IMR-90 (cell line): ENCODE results near the gene RETREG1. TPM values are rescaled to one million over a fixed set of nuclear protein-coding genes. Genes with fewer than 3 reads are reported as not detected.

Experiments used
- ATAC-seq: fragments of 200-7000 bp; cut with Tn5 transposase; 2 replicates; pipeline ENCODE4 v1.9.1; 2020; ENCODE audit warnings: low read depth, mild to moderate bottlenecking, moderate library complexity
- BruUV-seq: library from RNA; stranded (reverse); fragments of 400-500 nt; replicated peaks from 2 replicates; lab custom pipeline; 2021; lab: Mats Ljungman, UMichigan
- CTCF ChIA-PET: fragments of 300-600 bp; formaldehyde crosslinking; extraction: SDS; loops from one replicate; lab custom pipeline; 2021; ENCODE audit warnings: antibody characterized with exemption; lab: Yijun Ruan, JAX
- POLR2A ChIA-PET: fragments of 300-600 bp; sonication (Branson Sonifier 250); formaldehyde crosslinking; loops from one replicate; lab custom pipeline; 2022; ENCODE audit warnings: antibody characterized with exemption; ENCODE audit not compliant: unreplicated experiment; lab: Charles Lee
- DNase-seq: peaks from one replicate; pipeline ENCODE4 v3.0.0; 2013
- H2AFZ ChIP-seq: replicated peaks from 2 replicates; pipeline ENCODE3; 2013; ENCODE audit warnings: low read length, mild to moderate bottlenecking; ENCODE audit not compliant: poor library complexity
- H2AK5ac ChIP-seq: 2 replicates; pipeline ENCODE4 v1.6.1; 2013; ENCODE audit warnings: low read depth, low read length, inconsistent platforms
- H2AK9ac ChIP-seq: replicated peaks from 2 replicates; pipeline ENCODE3; 2013; ENCODE audit warnings: mild to moderate bottlenecking, low read depth, low read length, moderate library complexity; ENCODE audit not compliant: poor library complexity
- H2BK120ac ChIP-seq: 2 replicates; pipeline ENCODE4 v1.6.1; 2013; ENCODE audit warnings: low read depth, low read length, inconsistent platforms
- H2BK15ac ChIP-seq: 3 replicates; pipeline ENCODE4 v1.6.1; 2013; ENCODE audit warnings: low read depth, low read length, inconsistent platforms
- H2BK20ac ChIP-seq: 2 replicates; pipeline ENCODE4 v1.6.1; 2013; ENCODE audit warnings: low read depth, mild to moderate bottlenecking, inconsistent platforms, low read length, moderate library complexity
- H2BK5ac ChIP-seq: 2 replicates; pipeline ENCODE4 v1.6.1; 2013; ENCODE audit warnings: mild to moderate bottlenecking, low read depth, low read length, inconsistent platforms; ENCODE audit not compliant: poor library complexity, severe bottlenecking
- H3K14ac ChIP-seq: replicated peaks from 2 replicates; pipeline ENCODE4 v1.6.1; 2013; ENCODE audit warnings: low read depth, low read length, inconsistent platforms
- H3K18ac ChIP-seq: 2 replicates; pipeline ENCODE4 v1.6.1; 2013; ENCODE audit warnings: low read depth, low read length, control low read depth
- H3K23ac ChIP-seq: 2 replicates; pipeline ENCODE4 v1.6.1; 2013; ENCODE audit warnings: low read depth, low read length, inconsistent platforms
- H3K27ac ChIP-seq: 2 replicates; pipeline ENCODE4 v1.5.1; 2013; ENCODE audit warnings: mild to moderate bottlenecking, control low read depth, low read length; ENCODE audit not compliant: insufficient read depth
- H3K27me3 ChIP-seq: 2 replicates; pipeline ENCODE4 v1.6.1; 2013; ENCODE audit warnings: low read length; ENCODE audit not compliant: control insufficient read depth, insufficient read depth
- H3K36me3 ChIP-seq: 2 replicates; pipeline ENCODE4 v1.6.1; 2013; ENCODE audit warnings: low read length, mixed read lengths; ENCODE audit not compliant: control insufficient read depth, insufficient read depth
- H3K4ac ChIP-seq: 2 replicates; pipeline ENCODE4 v1.6.1; 2013; ENCODE audit warnings: low read depth, low read length, inconsistent platforms
- H3K4me1 ChIP-seq: 2 replicates; pipeline ENCODE4 v1.6.1; 2013; ENCODE audit warnings: low read length, mixed read lengths; ENCODE audit not compliant: control insufficient read depth, insufficient read depth
- H3K4me2 ChIP-seq: 2 replicates; pipeline ENCODE4 v1.6.1; 2013; ENCODE audit warnings: low read depth, mild to moderate bottlenecking, control low read depth, low read length, moderate library complexity
- H3K4me3 ChIP-seq: 2 replicates; pipeline ENCODE4 v1.5.1; 2013; ENCODE audit warnings: low read depth, mild to moderate bottlenecking, control low read depth, low read length, moderate library complexity; ENCODE audit not compliant: insufficient read depth
- H3K56ac ChIP-seq: 2 replicates; pipeline ENCODE4 v1.6.1; 2013; ENCODE audit warnings: low read length, inconsistent platforms; ENCODE audit not compliant: insufficient read depth; ENCODE audit errors: extremely low read depth
- H3K79me1 ChIP-seq, 2 experiments: 2 replicates each; pipeline ENCODE4 v1.6.1; 2013; ENCODE audit warnings: low read length in 2 of 2, inconsistent platforms in 1 of 2, low read depth in 1 of 2
- H3K9ac ChIP-seq: 2 replicates; pipeline ENCODE4 v1.6.1; 2013; ENCODE audit warnings: low read depth, low read length, control low read depth
- H3K9me1 ChIP-seq: 2 replicates; pipeline ENCODE4 v1.6.1; 2013; ENCODE audit warnings: low read length, inconsistent platforms; ENCODE audit not compliant: insufficient read depth
- H3K9me3 ChIP-seq: 2 replicates; pipeline ENCODE4 v1.6.1; 2013; ENCODE audit warnings: low read length; ENCODE audit not compliant: control insufficient read depth, insufficient read depth
- H4K20me1 ChIP-seq: 2 replicates; pipeline ENCODE4 v1.6.1; 2013; ENCODE audit warnings: low read length, inconsistent platforms; ENCODE audit not compliant: insufficient read depth
- H4K5ac ChIP-seq: 2 replicates; pipeline ENCODE4 v1.6.1; 2013; ENCODE audit warnings: mild to moderate bottlenecking, low read depth, low read length, control low read depth
- H4K8ac ChIP-seq, 2 experiments: 2 replicates each; pipeline ENCODE4 v1.6.1; 2013; ENCODE audit warnings: low read depth in 2 of 2, low read length in 2 of 2, control low read depth in 1 of 2, inconsistent platforms in 1 of 2
- H4K91ac ChIP-seq: 2 replicates; pipeline ENCODE4 v1.6.1; 2013; ENCODE audit warnings: low read depth, low read length, inconsistent platforms; ENCODE audit not compliant: insufficient read depth
- CEBPB ChIP-seq: IDR thresholded peaks from 2 replicates; pipeline ENCODE4 v1.6.1; 2012; ENCODE audit warnings: low read depth, low read length, improper control_type of control experiment
- CHD1 ChIP-seq: IDR thresholded peaks from 2 replicates; pipeline ENCODE4 v1.6.1; 2012; ENCODE audit warnings: low read depth, low read length, improper control_type of control experiment
- CTCF ChIP-seq: conservative IDR thresholded peaks from 2 replicates; pipeline ENCODE4 v1.5.1; 2012; ENCODE audit warnings: mild to moderate bottlenecking, low read depth, low read length, improper control_type of control experiment
- FOS ChIP-seq: fragments of 150-350 bp; IDR thresholded peaks from 2 replicates; pipeline ENCODE4 v1.6.1; 2016; ENCODE audit warnings: low read depth, low read length
- MAFK ChIP-seq: IDR thresholded peaks from 2 replicates; pipeline ENCODE4 v1.6.1; 2012; ENCODE audit warnings: low read depth, low read length, improper control_type of control experiment
- NFE2L2 ChIP-seq: fragments of 150-350 bp; IDR thresholded peaks from 2 replicates; pipeline ENCODE4 v1.6.1; 2016; ENCODE audit warnings: low read depth, mild to moderate bottlenecking, low read length
- RCOR1 ChIP-seq: IDR thresholded peaks from 2 replicates; pipeline ENCODE4 v1.6.1; 2012; ENCODE audit warnings: mild to moderate bottlenecking, low read length, improper control_type of control experiment; ENCODE audit not compliant: insufficient replicate concordance
- SMC3 ChIP-seq: fragments of 150-350 bp; IDR thresholded peaks from 2 replicates; pipeline ENCODE4 v1.6.1; 2016; ENCODE audit warnings: low read depth, mild to moderate bottlenecking, antibody characterized with exemption, low read length, moderate library complexity
- USF2 ChIP-seq: fragments of 150-350 bp; IDR thresholded peaks from 2 replicates; pipeline ENCODE4 v1.6.1; 2017; ENCODE audit warnings: mild to moderate bottlenecking, antibody characterized with exemption, low read length, low read depth
- WGBS, 2 experiments: methylation state at CpG; one replicate each; pipeline versions ENCODE4 v1.1.5 to v1.1.7; 2013; ENCODE audit warnings: missing lambda C conversion rate in 2 of 2; ENCODE audit not compliant: insufficient read length in 1 of 2; ENCODE audit errors: extremely low coverage in 2 of 2; 5-methylcytosine and 5-hydroxymethylcytosine counted together
- dilution Hi-C: fragments of 300-500 bp; cut with HindIII; formaldehyde crosslinking; loops from one replicate; pipeline ENCODE4 v1.14.3; 2018; ENCODE audit warnings: low sequenced_read_pairs; ENCODE audit not compliant: unreplicated experiment
- in situ Hi-C: fragments of 300-500 bp; cut with MboI; formaldehyde crosslinking; loops from 3 replicates; pipeline ENCODE4 v1.14.3; 2019; ENCODE audit warnings: low sequenced_read_pairs, inconsistent platforms, mixed read lengths
- intact Hi-C: fragments of 100-400 bp; cut with micrococcal nuclease; formaldehyde crosslinking; loops from 2 replicates; pipeline ENCODE4 v1.10.0; 2022
- polyA plus RNA-seq, 3 experiments: library from polyadenylated mRNA; depleted of rRNA; stranded (reverse); fragments of >200 nt; gene quantifications; 2 replicates each; pipeline ENCODE4 v1.2.3, GENCODE V29; 2012; ENCODE audit warnings: low replicate concordance in 1 of 3
- total RNA-seq: library from RNA; depleted of rRNA; stranded (reverse); fragments of >200 nt; gene quantifications from 2 replicates; pipeline ENCODE4 v1.2.3, GENCODE V29; 2012

The RETREG1 gene
- total and polyA plus RNA-seq, 2 of the 4 experiments (the other 2 are of a cell fraction) = not detected

- Histone ChIP-seq H4K91ac (no peak overlapping the region), H3K9ac (no peak overlapping the region), H3K56ac (no peak overlapping the region), H3K18ac (no peak overlapping the region), H4K8ac (no peak overlapping the region), H3K27ac (no peak overlapping the region), H2AFZ (no peak overlapping the region), H3K4ac (no peak overlapping the region), H2BK120ac (no peak overlapping the region), H4K20me1 (no peaks in the 10 kb centered on the region), H3K27me3 (peaks cover 34% of the 10 kb centered on the region), H3K9me1 (no peaks in the 10 kb centered on the region), H3K14ac (no peak overlapping the region), H2AK5ac (no peak overlapping the region), H3K4me3 (no peak overlapping the region), H3K4me1 (no peaks in the 10 kb centered on the region), H4K5ac (no peak overlapping the region), H3K23ac (no peak overlapping the region), H2AK9ac (no peak overlapping the region), H2BK15ac (no peak overlapping the region), H2BK5ac (no peak overlapping the region), H2BK20ac (no peak overlapping the region), H3K9me3 (no peaks in the 10 kb centered on the region), H3K36me3 (no peaks in the 10 kb centered on the region), H3K79me1 (no peaks in the 10 kb centered on the region), H3K4me2 (no peak overlapping the region)
- intact Hi-C loops = loop anchor here (10.0 kb wide), 1 partner anchor 1827 kb away; no protein-coding TSS in a partner anchor
- DNase-seq (no peak), ATAC-seq (no peak)
- BruUV-seq = no TSS peak
- ChIA-PET CTCF (interaction anchor here (0.8 kb wide), 1 partner anchor 182 kb away, joined by 3 read pairs; no protein-coding TSS in a partner anchor), POLR2A (no interaction called here)
- dilution Hi-C loops = no loop called here
- TF ChIP-seq SMC3 (no peak), NFE2L2 (no peak), CTCF (no peak), MAFK (no peak), CEBPB (no peak), RCOR1 (no peak), CHD1 (no peak), FOS (no peak), USF2 (no peak)
- in situ Hi-C loops = loop anchor here (10.0 to 25.0 kb wide), 2 partner anchors 177 to 1825 kb away; no protein-coding TSS in a partner anchor
- 80% methylated on average over 1 of the region's 2 CpGs; no CpG with 5 or more reads in 1 of the 2 experiments for WGBS, 2 experiments
These were observed 129.3 kb downstream of the RETREG1 start for GRCh38 chr5:16487456-16487855.
